K562 (cell line): ENCODE results near the gene ADGRD1. TPM values are rescaled to one million over a fixed set of nuclear protein-coding genes. Genes with fewer than 3 reads are reported as not detected.

ENCODE experiments used
- CEBPZ ChIP-seq: fragments of 150-350 bp; IDR thresholded peaks from 2 replicates; pipeline ENCODE4 v1.6.1; 2014; ENCODE audit warnings: low read depth, mild to moderate bottlenecking, low read length, borderline replicate concordance
- ELK1 ChIP-seq: sonication (generic); formaldehyde crosslinking; IDR thresholded peaks from 2 replicates; pipeline ENCODE4 v1.8.1; 2022; ENCODE audit warnings: missing genetic modification reagents
- JUND ChIP-seq, 2 experiments: IDR thresholded peaks; 2 replicates in 1 of 2; 3 replicates in 1 of 2; pipeline ENCODE4 v1.6.1; 2011; ENCODE audit warnings: borderline replicate concordance in 2 of 2, low read depth in 2 of 2, low read length in 2 of 2, improper control_type of control experiment in 1 of 2, missing biosample characterization in 1 of 2, missing genetic modification characterization in 1 of 2, missing genetic modification reagents in 1 of 2
- SP2 ChIP-seq: IDR thresholded peaks from 2 replicates; pipeline ENCODE4 v1.6.1; 2011; ENCODE audit warnings: mild to moderate bottlenecking, low read depth, low read length, moderate library complexity; ENCODE audit not compliant: poor library complexity, severe bottlenecking; ENCODE audit errors: extremely low read depth
- TFE3 ChIP-seq: fragments of 450-650 bp; formaldehyde crosslinking; IDR thresholded peaks from 2 replicates; pipeline ENCODE4 v1.4.0; 2020; ENCODE audit warnings: mild to moderate bottlenecking, mixed read lengths
- ZNF263 ChIP-seq: sonication (generic); formaldehyde crosslinking; IDR thresholded peaks from 2 replicates; pipeline ENCODE4 v1.8.0; 2022; ENCODE audit warnings: mild to moderate bottlenecking, missing genetic modification reagents, borderline replicate concordance
- polyA plus RNA-seq, 8 experiments: library from polyadenylated mRNA; depleted of rRNA in 4 of 8; stranded (reverse) in 5 of 8; unstranded in 3 of 8; fragments of >200 nt; fragmentation: Nextera tagmentation in 2 of 8; fragmentation: Illumina TruSeq in 1 of 8; extraction: Ambion mirVana in 2 of 8; extraction: Trizol in 1 of 8; gene quantifications; 2 replicates each; pipeline versions ENCODE4 v1.2.1 to v1.2.3, GENCODE V29; 2011 to 2014; ENCODE audit warnings: inconsistent platforms in 1 of 8, missing spikeins in 1 of 8
- total RNA-seq, 7 experiments: library from RNA; depleted of rRNA in 6 of 7; stranded (reverse); fragments of >200 nt in 6 of 7; fragmentation: Illumina TruSeq in 2 of 7; extraction: Trizol in 2 of 7; gene quantifications; 2 replicates each; pipeline versions ENCODE4 v1.2.1 to v1.2.3, GENCODE V29; 2011 to 2021; ENCODE audit warnings: low replicate concordance in 1 of 7

Gene ADGRD1
- total and polyA plus RNA-seq, 9 of the 15 experiments (the other 6 are each of a cell fraction or from before 2014, with no cell fraction given): 1.7 to 11.7 (median 3.3) TPM

- TF ChIP-seq TFE3 (CRISPR knock-in tag) (no peak), ZNF263 (no peak), CEBPZ (no peak), ELK1 (CRISPR knock-in tag) (no peak), JUND (IDR thresholded peaks at IDR 0.05; ENCODE audit: borderline replicate concordance, low read depth, low read length) (no peak), JUND (tag; IDR thresholded peaks at IDR 0.05; ENCODE audit: borderline replicate concordance, low read depth, low read length) (no peak), SP2 (no peak)
These were observed 199.3 kb downstream of the ADGRD1 start (continued) for GRCh38 chr12:131153016-131153415.
